Measurements from ENCODE around the gene CORO6. TPM values are rescaled to one million over a fixed set of nuclear protein-coding genes. Genes with fewer than 3 reads are reported as not detected.

Gene CORO6
- total and polyA plus RNA-seq, 2 of the 13 experiments (the other 11 are each of a cell fraction or from before 2014, with no cell fraction given), result 0.42 to 0.82 TPM

- TF ChIP-seq ZNF44 (CRISPR knock-in tag; IDR thresholded peaks at IDR 0.05) (no peak), KMT2B (CRISPR knock-in tag; IDR thresholded peaks at IDR 0.05) (no peak), ZBTB7A (CRISPR knock-in tag; IDR thresholded peaks at IDR 0.05) (peak; percentile 38; the same call in 1 of the 2 replicates), ZMAT3 (CRISPR knock-in tag; conservative IDR thresholded peaks at IDR 0.05) (peak; percentile 53; the same call in 1 of the 2 replicates), MEIS2 (CRISPR knock-in tag; IDR thresholded peaks at IDR 0.05) (0 out of 2 replicates have a peak, but pooled peaks have one; percentile 34), NFKB2 (CRISPR knock-in tag; IDR thresholded peaks at IDR 0.05; ENCODE audit: borderline replicate concordance) (peak; percentile 75; the same call in 1 of the 2 replicates), ATF7-NPFF (CRISPR knock-in tag; IDR thresholded peaks at IDR 0.05; ENCODE audit: low read depth) (0 out of 2 replicates have a peak, but pooled peaks have one; percentile 40), ZNF605 (CRISPR knock-in tag; IDR thresholded peaks at IDR 0.05) (0 out of 2 replicates have a peak, but pooled peaks have one; percentile 2), JUND (CRISPR knock-in tag; IDR thresholded peaks at IDR 0.05) (no peak), ZFX (CRISPR knock-in tag; IDR thresholded peaks at IDR 0.05; ENCODE audit: low read depth) (no peak; the same call in 1 of the 2 replicates), PRMT3 (CRISPR knock-in tag; IDR thresholded peaks at IDR 0.05; ENCODE audit: borderline replicate concordance, low read depth) (no peak), TAF1 (CRISPR knock-in tag; IDR thresholded peaks at IDR 0.05) (peak; percentile 6; the same call in 1 of the 2 replicates), ZBTB7B (CRISPR knock-in tag; IDR thresholded peaks at IDR 0.05) (0 out of 2 replicates have a peak, but pooled peaks have one; percentile 4), ZC3H13 (CRISPR knock-in tag; IDR thresholded peaks at IDR 0.05) (peak; percentile 60; the same call in 1 of the 2 replicates), SUZ12 (IDR thresholded peaks at IDR 0.05; ENCODE audit: low read depth, low read length) (no peak), AGO1 (IDR thresholded peaks at IDR 0.05; ENCODE audit: low read depth, low read length, poor library complexity, severe bottlenecking) (peak; percentile 52), SRSF1 (optimal IDR thresholded peaks at IDR 0.05; ENCODE audit: low read depth, low read length) (no peak), ZNF800 (CRISPR knock-in tag; IDR thresholded peaks at IDR 0.05) (peak; percentile 96; the same call in 1 of the 2 replicates)
- TF ChIP-seq, protein P1, sequence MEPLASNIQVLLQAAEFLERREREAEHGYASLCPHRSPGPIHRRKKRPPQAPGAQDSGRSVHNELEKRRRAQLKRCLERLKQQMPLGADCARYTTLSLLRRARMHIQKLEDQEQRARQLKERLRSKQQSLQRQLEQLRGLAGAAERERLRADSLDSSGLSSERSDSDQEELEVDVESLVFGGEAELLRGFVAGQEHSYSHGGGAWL (CRISPR knock-in tag; IDR thresholded peaks at IDR 0.05), result peak; percentile 28; the same call in 1 of the 2 replicates
- TF ChIP-seq, protein P2, sequence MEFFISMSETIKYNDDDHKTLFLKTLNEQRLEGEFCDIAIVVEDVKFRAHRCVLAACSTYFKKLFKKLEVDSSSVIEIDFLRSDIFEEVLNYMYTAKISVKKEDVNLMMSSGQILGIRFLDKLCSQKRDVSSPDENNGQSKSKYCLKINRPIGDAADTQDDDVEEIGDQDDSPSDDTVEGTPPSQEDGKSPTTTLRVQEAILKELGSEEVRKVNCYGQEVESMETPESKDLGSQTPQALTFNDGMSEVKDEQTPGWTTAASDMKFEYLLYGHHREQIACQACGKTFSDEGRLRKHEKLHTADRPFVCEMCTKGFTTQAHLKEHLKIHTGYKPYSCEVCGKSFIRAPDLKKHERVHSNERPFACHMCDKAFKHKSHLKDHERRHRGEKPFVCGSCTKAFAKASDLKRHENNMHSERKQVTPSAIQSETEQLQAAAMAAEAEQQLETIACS (CRISPR knock-in tag; IDR thresholded peaks at IDR 0.05), result peak; percentile 4; the same call in 1 of the 2 replicates
- TF ChIP-seq, protein P3, sequence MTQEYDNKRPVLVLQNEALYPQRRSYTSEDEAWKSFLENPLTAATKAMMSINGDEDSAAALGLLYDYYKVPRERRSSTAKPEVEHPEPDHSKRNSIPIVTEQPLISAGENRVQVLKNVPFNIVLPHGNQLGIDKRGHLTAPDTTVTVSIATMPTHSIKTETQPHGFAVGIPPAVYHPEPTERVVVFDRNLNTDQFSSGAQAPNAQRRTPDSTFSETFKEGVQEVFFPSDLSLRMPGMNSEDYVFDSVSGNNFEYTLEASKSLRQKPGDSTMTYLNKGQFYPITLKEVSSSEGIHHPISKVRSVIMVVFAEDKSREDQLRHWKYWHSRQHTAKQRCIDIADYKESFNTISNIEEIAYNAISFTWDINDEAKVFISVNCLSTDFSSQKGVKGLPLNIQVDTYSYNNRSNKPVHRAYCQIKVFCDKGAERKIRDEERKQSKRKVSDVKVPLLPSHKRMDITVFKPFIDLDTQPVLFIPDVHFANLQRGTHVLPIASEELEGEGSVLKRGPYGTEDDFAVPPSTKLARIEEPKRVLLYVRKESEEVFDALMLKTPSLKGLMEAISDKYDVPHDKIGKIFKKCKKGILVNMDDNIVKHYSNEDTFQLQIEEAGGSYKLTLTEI (CRISPR knock-in tag; conservative IDR thresholded peaks at IDR 0.05), result no peak
- TF ChIP-seq, protein P4, sequence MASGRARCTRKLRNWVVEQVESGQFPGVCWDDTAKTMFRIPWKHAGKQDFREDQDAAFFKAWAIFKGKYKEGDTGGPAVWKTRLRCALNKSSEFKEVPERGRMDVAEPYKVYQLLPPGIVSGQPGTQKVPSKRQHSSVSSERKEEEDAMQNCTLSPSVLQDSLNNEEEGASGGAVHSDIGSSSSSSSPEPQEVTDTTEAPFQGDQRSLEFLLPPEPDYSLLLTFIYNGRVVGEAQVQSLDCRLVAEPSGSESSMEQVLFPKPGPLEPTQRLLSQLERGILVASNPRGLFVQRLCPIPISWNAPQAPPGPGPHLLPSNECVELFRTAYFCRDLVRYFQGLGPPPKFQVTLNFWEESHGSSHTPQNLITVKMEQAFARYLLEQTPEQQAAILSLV (CRISPR knock-in tag; IDR thresholded peaks at IDR 0.05; ENCODE audit: borderline replicate concordance), result 0 out of 2 replicates have a peak, but pooled peaks have one; percentile 21
Measured at GRCh38 chr17:29566473-29567303, 56.0 kb downstream of the CORO6 start, which contains the start of gene ABHD15 (continued).
